DND-41 (cell line): ENCODE results near the gene COX18.

Source experiments
- ATAC-seq: fragments of 200-7000 bp; cut with Tn5 transposase; 3 replicates; pipeline ENCODE4 v1.9.1; 2021; ENCODE audit warnings: low read depth; ENCODE audit not compliant: insufficient read depth
- DNase-seq: peaks from one replicate; pipeline ENCODE4 v3.0.0-alpha.2; 2020
- H2AFZ ChIP-seq: 2 replicates; pipeline ENCODE4 v1.6.0; 2012; ENCODE audit warnings: low read depth, low read length
- H3K27ac ChIP-seq: 2 replicates; pipeline ENCODE4 v1.5.1; 2012; ENCODE audit warnings: low read length, inconsistent platforms
- H3K27me3 ChIP-seq: fragments of 200-600 bp; sonication (generic); 2 replicates; pipeline ENCODE4 v1.6.0; 2012; ENCODE audit warnings: low read length, mild to moderate bottlenecking, inconsistent platforms; ENCODE audit not compliant: insufficient read depth, poor library complexity
- H3K36me3 ChIP-seq: 2 replicates; pipeline ENCODE4 v1.5.1; 2012; ENCODE audit warnings: low read length, inconsistent platforms; ENCODE audit not compliant: insufficient read depth
- H3K4me1 ChIP-seq: 2 replicates; pipeline ENCODE4 v1.5.1; 2012; ENCODE audit warnings: mild to moderate bottlenecking, low read length; ENCODE audit not compliant: insufficient read depth
- H3K4me2 ChIP-seq: 2 replicates; pipeline ENCODE4 v1.6.0; 2012; ENCODE audit warnings: mild to moderate bottlenecking, moderate library complexity, low read length, inconsistent platforms; ENCODE audit not compliant: insufficient read depth
- H3K4me3 ChIP-seq, 2 experiments: fragments of 200-600 bp in 1 of 2; shearing (Covaris generic) in 1 of 2; 2 replicates each; pipeline ENCODE4 v1.5.1; 2012 to 2016; ENCODE audit warnings: inconsistent platforms in 2 of 2, low read length in 2 of 2, mild to moderate bottlenecking in 2 of 2, low read depth in 1 of 2, moderate library complexity in 1 of 2
- H3K79me2 ChIP-seq: 2 replicates; pipeline ENCODE4 v1.6.0; 2012; ENCODE audit warnings: low read length, inconsistent platforms; ENCODE audit not compliant: insufficient read depth
- H3K9ac ChIP-seq: 2 replicates; pipeline ENCODE4 v1.6.0; 2012; ENCODE audit warnings: low read depth, mild to moderate bottlenecking, inconsistent platforms, low read length, moderate library complexity
- H3K9me3 ChIP-seq: 2 replicates; pipeline ENCODE4 v1.5.1; 2012; ENCODE audit warnings: low read length, moderate library complexity, mild to moderate bottlenecking, inconsistent platforms; ENCODE audit not compliant: insufficient read depth, severe bottlenecking
- H4K20me1 ChIP-seq: 2 replicates; pipeline ENCODE4 v1.6.0; 2012; ENCODE audit warnings: low read length; ENCODE audit not compliant: insufficient read depth
- CTCF ChIP-seq: IDR thresholded peaks from 2 replicates; pipeline ENCODE4 v1.5.1; 2012; ENCODE audit warnings: borderline replicate concordance, low read length, moderate library complexity, mild to moderate bottlenecking; ENCODE audit not compliant: poor library complexity, severe bottlenecking; ENCODE audit errors: extremely low read depth
- EZH2 ChIP-seq: IDR thresholded peaks from 3 replicates; pipeline ENCODE4 v1.6.1; 2012; ENCODE audit warnings: borderline replicate concordance, low read depth, mild to moderate bottlenecking, moderate library complexity, low read length, inconsistent platforms; ENCODE audit not compliant: severe bottlenecking

COX18 gene

GRCh38 chr4:73034896-73035295 is 34.6 kb downstream of the COX18 start:
- Histone ChIP-seq H3K9me3 (peaks cover 17% of the 10 kb centered on the region), H3K9ac (no peak overlapping the region), H3K4me2 (no peak overlapping the region), H3K27ac (no peak overlapping the region), H3K79me2 (no peaks in the 10 kb centered on the region), H2AFZ (no peak overlapping the region), H3K4me1 (no peaks in the 10 kb centered on the region), H4K20me1 (no peaks in the 10 kb centered on the region), H3K36me3 (no peaks in the 10 kb centered on the region), H3K27me3 (no peaks in the 10 kb centered on the region), H3K4me3 (no peak overlapping the region)
- TF ChIP-seq CTCF (no peak), EZH2 (no peak)
- ATAC-seq (no peak), DNase-seq (no peak)

- TF ChIP-seq EZH2 (no peak), CTCF (no peak)
- Histone ChIP-seq H3K9ac (no peak overlapping the region), H3K36me3 (no peaks in the 10 kb centered on the region), H3K4me3 (no peak overlapping the region), H2AFZ (no peak overlapping the region), H3K27ac (no peak overlapping the region), H4K20me1 (no peaks in the 10 kb centered on the region), H3K4me1 (no peaks in the 10 kb centered on the region), H3K79me2 (no peaks in the 10 kb centered on the region), H3K9me3 (no peaks in the 10 kb centered on the region), H3K27me3 (no peaks in the 10 kb centered on the region), H3K4me2 (no peak overlapping the region)
- ATAC-seq (no peak), DNase-seq (no peak)
Measured at GRCh38 chr4:73028621-73029020, 40.9 kb downstream of the COX18 start.

DNA sequence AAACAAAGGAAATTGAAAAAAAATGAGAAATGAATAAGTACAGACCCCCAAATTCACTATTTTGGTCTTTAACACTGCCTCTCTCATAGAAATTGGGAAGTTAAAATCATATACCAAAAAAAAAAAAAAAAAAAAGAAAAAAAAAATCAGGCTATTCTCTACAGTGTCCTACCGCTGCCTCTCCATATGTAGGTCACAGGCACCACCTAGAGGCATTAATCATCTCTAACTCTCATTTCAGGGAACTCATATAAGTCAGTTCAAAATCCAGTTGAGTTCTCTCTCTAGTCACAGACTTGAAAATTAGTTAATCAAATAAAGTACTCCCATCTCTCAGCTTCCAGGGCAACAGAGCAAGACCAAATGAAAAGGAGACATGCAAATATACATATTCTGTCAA is 47.9 kb downstream of the COX18 start:
- DNase-seq (no peak), ATAC-seq (0 out of 3 replicates have a peak, but pooled peaks have one; percentile 48)
- Histone ChIP-seq H3K9ac (no peak overlapping the region), H2AFZ (no peak overlapping the region), H3K4me1 (no peaks in the 10 kb centered on the region), H3K36me3 (no peaks in the 10 kb centered on the region), H3K79me2 (no peaks in the 10 kb centered on the region), H3K4me2 (no peak overlapping the region), H3K4me3 (no peak overlapping the region), H4K20me1 (no peaks in the 10 kb centered on the region), H3K27me3 (no peaks in the 10 kb centered on the region), H3K27ac (no peak overlapping the region), H3K9me3 (no peaks in the 10 kb centered on the region)
- TF ChIP-seq CTCF (peak; percentile 35), EZH2 (no peak)
